Esophagus squamous epithelium (tissue), 5 donors: Measurements from ENCODE around the gene KCNMA1. TPM values are rescaled to one million over a fixed set of nuclear protein-coding genes. Genes with fewer than 3 reads are reported as not detected.

ENCODE experiments used
- DNase-seq: peaks from one replicate; lab custom pipeline; 2025; lab: John Stamatoyannopoulos, UW
- H3K27ac ChIP-seq, 4 donors: fragments of 200-600 bp; sonication (generic); one replicate each; pipeline ENCODE4 v1.5.1; 2016 to 2019; ENCODE audit warnings: mild to moderate bottlenecking in 1 of 4
- H3K27me3 ChIP-seq, 4 donors: fragments of 200-600 bp; sonication (generic); 1 replicate in 3 of 4; 2 replicates in 1 of 4; pipeline versions ENCODE4 v1.5.1 to v1.6.0; 2017 to 2021; ENCODE audit warnings: antibody characterized with exemption in 1 of 4
- H3K36me3 ChIP-seq, 3 donors: fragments of 200-600 bp; sonication (generic); one replicate each; pipeline ENCODE4 v1.5.1; 2016 to 2019
- H3K4me1 ChIP-seq, 3 donors: fragments of 200-600 bp; sonication (generic); one replicate each; pipeline ENCODE4 v1.5.1; 2017 to 2019
- H3K4me3 ChIP-seq, 4 donors: fragments of 200-600 bp; sonication (generic); 1 replicate in 3 of 4; 2 replicates in 1 of 4; pipeline ENCODE4 v1.5.1; 2016 to 2019; ENCODE audit warnings: mild to moderate bottlenecking in 2 of 4, moderate library complexity in 1 of 4
- H3K9me3 ChIP-seq, 3 donors: fragments of 200-600 bp; sonication (generic); one replicate each; pipeline ENCODE4 v1.5.1; 2016 to 2019
- POLR2A ChIP-seq, 4 donors: fragments of 450-650 bp; IDR thresholded peaks; one replicate each; pipeline ENCODE4 v1.6.1; 2017; ENCODE audit warnings: antibody characterized with exemption in 4 of 4, mild to moderate bottlenecking in 4 of 4, moderate library complexity in 3 of 4
- WGBS, 2 donors: methylation state at CpG; one replicate each; pipeline ENCODE4 v1.1.5; 2018; 5-methylcytosine and 5-hydroxymethylcytosine counted together
- intact Hi-C: fragments of 100-400 bp; cut with DNase I; formaldehyde crosslinking; loops from one replicate; pipeline ENCODE4 v1.15.0; 2022
- total RNA-seq, 4 donors: library from RNA; depleted of rRNA; stranded (reverse); fragments of >200 nt; gene quantifications; one replicate each; pipeline ENCODE4 v1.1.0, GENCODE V29; 2016
- TF ChIP-seq, protein P1 (sequence below), 6 experiments: fragments of 450-650 bp in 4 of 6; fragments of 200-600 bp in 2 of 6; sonication (generic) in 2 of 6; IDR thresholded peaks; one replicate each; pipeline ENCODE4 v1.5.1; 2016 to 2019; ENCODE audit warnings: antibody characterized with exemption in 6 of 6, mild to moderate bottlenecking in 4 of 6, moderate library complexity in 4 of 6
- donor health status: DM: yes; HTN: yes; CAD: no.

KCNMA1 gene
- total RNA-seq, 4 donors from 2014 or later: 7.5 to 74.2 (median 18.0) TPM

DNA sequence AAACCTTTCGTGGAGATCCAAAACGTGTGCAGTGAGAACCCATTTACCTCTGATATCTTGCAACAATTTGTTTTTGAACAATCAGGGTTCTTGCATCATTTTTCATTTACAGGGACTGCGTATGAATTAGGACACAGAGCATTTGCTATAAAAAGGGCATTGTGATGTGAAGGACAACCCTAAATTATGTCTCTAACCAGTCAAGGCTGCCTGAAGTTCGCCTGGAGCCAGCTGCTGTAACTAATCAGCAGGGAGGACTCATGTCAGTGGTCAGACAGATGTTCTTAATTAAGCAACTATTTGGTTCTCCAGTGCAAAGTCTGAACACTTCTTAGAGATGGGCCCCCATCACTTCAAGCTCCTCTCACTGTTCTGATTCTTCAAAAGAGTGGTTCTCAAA is 674.8 kb downstream of the KCNMA1 start:
- WGBS, 2 donors: 75% methylated on average over 4 of the region's 4 CpGs
- intact Hi-C loops: no loop called here
- no peaks in the 10 kb centered on the region for H3K9me3 ChIP-seq
- no peak overlapping the region for H3K27ac ChIP-seq
- H3K36me3 ChIP-seq: no peaks in the 10 kb centered on the region
- H3K4me1 ChIP-seq: no peaks in the 10 kb centered on the region
- no peak for TF ChIP-seq POLR2A (IDR thresholded peaks at IDR 0.05)
- TF ChIP-seq, protein P1, sequence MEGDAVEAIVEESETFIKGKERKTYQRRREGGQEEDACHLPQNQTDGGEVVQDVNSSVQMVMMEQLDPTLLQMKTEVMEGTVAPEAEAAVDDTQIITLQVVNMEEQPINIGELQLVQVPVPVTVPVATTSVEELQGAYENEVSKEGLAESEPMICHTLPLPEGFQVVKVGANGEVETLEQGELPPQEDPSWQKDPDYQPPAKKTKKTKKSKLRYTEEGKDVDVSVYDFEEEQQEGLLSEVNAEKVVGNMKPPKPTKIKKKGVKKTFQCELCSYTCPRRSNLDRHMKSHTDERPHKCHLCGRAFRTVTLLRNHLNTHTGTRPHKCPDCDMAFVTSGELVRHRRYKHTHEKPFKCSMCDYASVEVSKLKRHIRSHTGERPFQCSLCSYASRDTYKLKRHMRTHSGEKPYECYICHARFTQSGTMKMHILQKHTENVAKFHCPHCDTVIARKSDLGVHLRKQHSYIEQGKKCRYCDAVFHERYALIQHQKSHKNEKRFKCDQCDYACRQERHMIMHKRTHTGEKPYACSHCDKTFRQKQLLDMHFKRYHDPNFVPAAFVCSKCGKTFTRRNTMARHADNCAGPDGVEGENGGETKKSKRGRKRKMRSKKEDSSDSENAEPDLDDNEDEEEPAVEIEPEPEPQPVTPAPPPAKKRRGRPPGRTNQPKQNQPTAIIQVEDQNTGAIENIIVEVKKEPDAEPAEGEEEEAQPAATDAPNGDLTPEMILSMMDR (IDR thresholded peaks at IDR 0.05): no peak
- H3K4me3 ChIP-seq: no peak overlapping the region
- no peaks in the 10 kb centered on the region for H3K27me3 ChIP-seq
- no peak for DNase-seq

DNA sequence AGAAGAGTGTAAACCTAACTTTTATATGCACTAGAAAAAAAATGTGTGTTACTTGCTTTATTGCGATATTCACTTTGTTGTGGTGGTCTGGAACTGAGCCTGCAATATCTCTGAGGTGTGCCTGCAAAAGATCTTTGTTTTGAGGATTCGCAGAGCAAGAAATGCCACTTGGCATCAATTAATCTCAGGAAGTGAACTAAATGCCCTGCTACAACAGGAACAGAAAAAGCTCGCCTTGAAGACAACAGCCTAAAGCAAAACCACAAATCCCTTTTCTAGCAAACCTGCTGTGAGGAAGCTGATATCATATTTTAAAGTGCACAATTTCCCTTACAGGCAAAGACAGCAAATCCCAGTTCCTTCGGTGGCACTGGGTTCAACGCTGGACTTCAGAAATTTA is 675.8 kb downstream of the KCNMA1 start:
- Histone ChIP-seq H3K27me3 (no peaks in the 10 kb centered on the region), H3K9me3 (no peaks in the 10 kb centered on the region), H3K27ac (no peak overlapping the region), H3K4me1 (no peaks in the 10 kb centered on the region), H3K36me3 (no peaks in the 10 kb centered on the region), H3K4me3 (no peak overlapping the region)
- intact Hi-C loops: no loop called here
- TF ChIP-seq, protein P1 (IDR thresholded peaks at IDR 0.05): no peak
- no peak for TF ChIP-seq POLR2A (IDR thresholded peaks at IDR 0.05)
- 19 to 46% methylated on average over 5 of the region's 5 CpGs for WGBS, 2 donors
- no peak for DNase-seq

DNA sequence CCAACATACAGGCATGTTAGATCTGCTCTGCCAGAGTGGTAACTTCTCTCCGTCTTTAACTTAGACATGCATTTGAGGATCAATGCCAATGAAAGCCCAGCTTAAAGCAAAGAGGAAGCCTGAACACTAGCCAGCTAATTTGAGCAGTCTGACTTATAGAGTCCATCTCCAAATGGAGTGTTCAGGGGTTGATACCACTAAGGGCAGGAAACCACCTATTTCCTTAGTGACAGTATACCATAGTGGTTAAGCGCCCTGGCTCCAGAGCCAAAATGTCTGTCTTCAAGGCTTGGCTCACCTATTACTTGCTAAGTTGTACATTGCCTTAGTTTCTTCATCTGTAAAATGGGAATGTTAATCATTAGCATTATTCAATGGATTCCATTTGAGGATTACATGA is 678.5 kb downstream of the KCNMA1 start:
- H3K4me3 ChIP-seq: no peak overlapping the region
- no peaks in the 10 kb centered on the region for H3K27me3 ChIP-seq
- H3K9me3 ChIP-seq: no peaks in the 10 kb centered on the region
- no peak for DNase-seq
- no peak overlapping the region for H3K27ac ChIP-seq
- H3K36me3 ChIP-seq: no peaks in the 10 kb centered on the region
- no peaks in the 10 kb centered on the region for H3K4me1 ChIP-seq
- intact Hi-C loops: no loop called here
- WGBS, 2 donors: 84 to 87% methylated on average over 2 of the region's 2 CpGs
- TF ChIP-seq POLR2A (IDR thresholded peaks at IDR 0.05): no peak
- TF ChIP-seq, protein P1 (IDR thresholded peaks at IDR 0.05): no peak

DNA sequence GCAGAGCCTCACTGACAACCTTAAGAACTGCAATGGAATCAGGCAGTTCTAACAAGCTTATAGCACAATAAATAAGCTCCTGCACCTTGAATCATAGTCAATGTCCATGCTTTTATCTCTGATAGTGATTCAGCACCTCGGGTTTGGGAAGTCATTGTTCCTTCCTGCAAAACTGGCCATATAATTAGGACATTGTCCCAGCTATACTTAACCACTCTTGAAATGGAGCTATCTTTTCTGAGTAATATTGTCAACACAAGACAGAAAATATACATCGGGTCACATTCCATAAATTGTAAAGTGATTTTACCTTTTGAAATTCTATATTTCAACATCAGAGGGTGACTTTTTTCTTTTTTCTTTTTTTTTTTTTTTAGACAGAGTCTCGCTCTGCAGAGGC is 682.8 kb downstream of the KCNMA1 start:
- intact Hi-C loops: no loop called here
- H3K27me3 ChIP-seq: no peaks in the 10 kb centered on the region
- DNase-seq: no peak
- H3K9me3 ChIP-seq: no peaks in the 10 kb centered on the region
- no peaks in the 10 kb centered on the region for H3K36me3 ChIP-seq
- no peak overlapping the region for H3K27ac ChIP-seq
- H3K4me3 ChIP-seq: no peak overlapping the region
- WGBS, 2 donors: 71 to 73% methylated on average over 3 of the region's 3 CpGs
- H3K4me1 ChIP-seq: no peaks in the 10 kb centered on the region
- TF ChIP-seq, protein P1 (IDR thresholded peaks at IDR 0.05): no peak
- no peak for TF ChIP-seq POLR2A (IDR thresholded peaks at IDR 0.05)

DNA sequence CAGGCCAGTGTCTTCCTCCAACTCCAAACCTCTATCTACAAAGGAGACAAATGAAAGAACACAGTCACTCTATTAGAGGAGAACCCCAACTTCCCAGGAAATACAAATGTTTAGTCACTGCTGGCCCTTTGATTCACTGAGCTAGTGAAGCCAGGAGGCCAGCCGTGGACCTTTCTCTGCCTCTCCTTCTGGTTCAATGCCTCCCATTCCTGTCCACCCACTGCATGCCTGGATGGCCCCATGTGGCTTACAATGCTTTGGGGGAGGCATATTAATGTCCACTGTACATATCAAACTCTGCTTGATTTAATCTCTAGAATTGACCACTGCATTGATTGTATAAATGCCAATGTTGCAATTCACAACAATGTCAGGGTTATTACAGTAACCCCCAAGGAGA is 687.3 kb downstream of the KCNMA1 start:
- Histone ChIP-seq H3K36me3 (no peaks in the 10 kb centered on the region), H3K9me3 (no peaks in the 10 kb centered on the region), H3K27me3 (no peaks in the 10 kb centered on the region), H3K4me1 (no peaks in the 10 kb centered on the region), H3K27ac (no peak overlapping the region), H3K4me3 (no peak overlapping the region)
- no peak for DNase-seq
- no peak for TF ChIP-seq POLR2A (IDR thresholded peaks at IDR 0.05)
- TF ChIP-seq, protein P1 (IDR thresholded peaks at IDR 0.05): no peak
- WGBS, 2 donors: 23 to 50% methylated on average over 1 of the region's 1 CpG
- intact Hi-C loops: no loop called here
